CD4-positive, alpha-beta T cell (primary cell): ENCODE results near the gene RAP1GAP2. TPM values are rescaled to one million over a fixed set of nuclear protein-coding genes. Genes with fewer than 3 reads are reported as not detected.
"Not testable (repeated sequence)": the region's sequence is repeated elsewhere in the genome, so short reads cannot be mapped to it uniquely, and the experiment has no call there.

Experiments used
- ATAC-seq: fragments of 200-7000 bp; cut with Tn5 transposase; one replicate; pipeline ENCODE4 v1.10.0; 2022; ENCODE audit warnings: mild to moderate bottlenecking; ENCODE audit not compliant: poor library complexity
- CTCF ChIA-PET: fragments of 350-600 bp; sonication (Branson Sonifier 250); formaldehyde crosslinking; loops from one replicate; lab custom pipeline; 2021; ENCODE audit warnings: antibody characterized with exemption, inconsistent platforms; lab: Charles Lee
- POLR2A ChIA-PET: fragments of 350-600 bp; sonication (Branson Sonifier 250); formaldehyde crosslinking; loops from one replicate; lab custom pipeline; 2021; ENCODE audit warnings: antibody characterized with exemption, inconsistent platforms; lab: Charles Lee
- DNase-seq, 14 experiments: peaks; one replicate each; pipeline ENCODE4 v3.0.0-alpha.2; 2013 to 2020; ENCODE audit warnings: mixed read lengths in 2 of 14
- H3K27ac ChIP-seq, 2 donors: one replicate each; pipeline versions ENCODE4 v1.5.1 to v1.7.0; 2013; ENCODE audit warnings: low read length in 2 of 2, low read depth in 1 of 2, mild to moderate bottlenecking in 1 of 2
- H3K27me3 ChIP-seq, 2 experiments: 1 replicate in 1 of 2; 2 replicates in 1 of 2; pipeline versions ENCODE4 v1.6.1 to v1.7.0; 2013; ENCODE audit warnings: low read length in 2 of 2, control low read depth in 1 of 2, mild to moderate bottlenecking in 1 of 2, moderate library complexity in 1 of 2; ENCODE audit not compliant: insufficient read depth in 2 of 2, control insufficient read depth in 1 of 2
- H3K36me3 ChIP-seq: one replicate; pipeline ENCODE4 v1.6.1; 2013; ENCODE audit warnings: low read length, control low read depth; ENCODE audit not compliant: insufficient read depth
- H3K4me1 ChIP-seq: one replicate; pipeline ENCODE4 v1.6.1; 2013; ENCODE audit warnings: low read length, control low read depth; ENCODE audit not compliant: insufficient read depth
- H3K4me3 ChIP-seq: one replicate; pipeline ENCODE4 v1.5.1; 2013; ENCODE audit warnings: mild to moderate bottlenecking, low read length, moderate library complexity
- H3K9me3 ChIP-seq, 2 experiments: 1 replicate in 1 of 2; 2 replicates in 1 of 2; pipeline versions ENCODE4 v1.6.1 to v1.7.0; 2013; ENCODE audit warnings: low read length in 2 of 2, mild to moderate bottlenecking in 2 of 2, control low read depth in 1 of 2, moderate library complexity in 1 of 2; ENCODE audit not compliant: control insufficient read depth in 1 of 2, insufficient read depth in 1 of 2
- H3K27ac Mint-ChIP-seq: one replicate; pipeline ENCODE4 v1.8.0; 2020; ENCODE audit warnings: mixed read lengths
- H3K27me3 Mint-ChIP-seq: one replicate; pipeline ENCODE4 v1.8.0; 2021; ENCODE audit warnings: mixed read lengths
- H3K36me3 Mint-ChIP-seq: one replicate; pipeline ENCODE4 v1.8.0; 2021; ENCODE audit warnings: low read depth, mixed read lengths
- H3K4me1 Mint-ChIP-seq: one replicate; pipeline ENCODE4 v1.8.0; 2021; ENCODE audit warnings: low read depth, mixed read lengths
- H3K4me3 Mint-ChIP-seq: one replicate; pipeline ENCODE4 v1.8.0; 2020; ENCODE audit warnings: mild to moderate bottlenecking, mixed read lengths
- H3K9me3 Mint-ChIP-seq: one replicate; pipeline ENCODE4 v1.8.0; 2020; ENCODE audit warnings: mixed read lengths
- intact Hi-C, 2 experiments: fragments of 100-400 bp; cut with DNase I in 1 of 2; cut with micrococcal nuclease in 1 of 2; formaldehyde crosslinking; loops; one replicate each; pipeline versions ENCODE4 v1.15.1 to v1.9.0; 2023 to 2025; cut with DNase I, micrococcal nuclease
- total RNA-seq, 174 experiments: library from RNA in 2 of 174; stranded (reverse) in 2 of 174; gene quantifications; one replicate each; pipeline ENCODE4 v1.2.3 and lab custom pipeline; 2021 to 2026
- TF ChIP-seq, protein P1 (sequence below): fragments of 200-600 bp; IDR thresholded peaks from one replicate; pipeline ENCODE4 v1.8.0; 2022; ENCODE audit warnings: antibody characterized with exemption, mild to moderate bottlenecking

The RAP1GAP2 gene
- total RNA-seq, 2 experiments from 2014 or later: 46.3 to 49.7 TPM

GRCh38 chr17:2990396-2990795 lies 194.2 kb downstream of the RAP1GAP2 start:
- Mint-ChIP-seq H3K27ac (no peak overlapping the region), H3K4me3 (no peak overlapping the region), H3K36me3 (peaks cover 60% of the 10 kb centered on the region), H3K9me3 (no peaks in the 10 kb centered on the region), H3K27me3 (no peaks in the 10 kb centered on the region), H3K4me1 (no peaks in the 10 kb centered on the region)
- intact Hi-C loops: no loop called here
- DNase-seq (peak in 2 of 14 experiments; percentile 28 to 49), ATAC-seq (no peak)
- CTCF ChIA-PET: no interaction called here
- TF ChIP-seq, protein P1, sequence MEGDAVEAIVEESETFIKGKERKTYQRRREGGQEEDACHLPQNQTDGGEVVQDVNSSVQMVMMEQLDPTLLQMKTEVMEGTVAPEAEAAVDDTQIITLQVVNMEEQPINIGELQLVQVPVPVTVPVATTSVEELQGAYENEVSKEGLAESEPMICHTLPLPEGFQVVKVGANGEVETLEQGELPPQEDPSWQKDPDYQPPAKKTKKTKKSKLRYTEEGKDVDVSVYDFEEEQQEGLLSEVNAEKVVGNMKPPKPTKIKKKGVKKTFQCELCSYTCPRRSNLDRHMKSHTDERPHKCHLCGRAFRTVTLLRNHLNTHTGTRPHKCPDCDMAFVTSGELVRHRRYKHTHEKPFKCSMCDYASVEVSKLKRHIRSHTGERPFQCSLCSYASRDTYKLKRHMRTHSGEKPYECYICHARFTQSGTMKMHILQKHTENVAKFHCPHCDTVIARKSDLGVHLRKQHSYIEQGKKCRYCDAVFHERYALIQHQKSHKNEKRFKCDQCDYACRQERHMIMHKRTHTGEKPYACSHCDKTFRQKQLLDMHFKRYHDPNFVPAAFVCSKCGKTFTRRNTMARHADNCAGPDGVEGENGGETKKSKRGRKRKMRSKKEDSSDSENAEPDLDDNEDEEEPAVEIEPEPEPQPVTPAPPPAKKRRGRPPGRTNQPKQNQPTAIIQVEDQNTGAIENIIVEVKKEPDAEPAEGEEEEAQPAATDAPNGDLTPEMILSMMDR: no peak
- no peak overlapping the region for H3K27ac ChIP-seq
- H3K36me3 ChIP-seq: peaks cover 48% of the 10 kb centered on the region
- POLR2A ChIA-PET: no interaction called here
- no peaks in the 10 kb centered on the region for H3K9me3 ChIP-seq
- no peaks in the 10 kb centered on the region for H3K4me1 ChIP-seq
- no peaks in the 10 kb centered on the region for H3K27me3 ChIP-seq
- no peak overlapping the region for H3K4me3 ChIP-seq

DNA sequence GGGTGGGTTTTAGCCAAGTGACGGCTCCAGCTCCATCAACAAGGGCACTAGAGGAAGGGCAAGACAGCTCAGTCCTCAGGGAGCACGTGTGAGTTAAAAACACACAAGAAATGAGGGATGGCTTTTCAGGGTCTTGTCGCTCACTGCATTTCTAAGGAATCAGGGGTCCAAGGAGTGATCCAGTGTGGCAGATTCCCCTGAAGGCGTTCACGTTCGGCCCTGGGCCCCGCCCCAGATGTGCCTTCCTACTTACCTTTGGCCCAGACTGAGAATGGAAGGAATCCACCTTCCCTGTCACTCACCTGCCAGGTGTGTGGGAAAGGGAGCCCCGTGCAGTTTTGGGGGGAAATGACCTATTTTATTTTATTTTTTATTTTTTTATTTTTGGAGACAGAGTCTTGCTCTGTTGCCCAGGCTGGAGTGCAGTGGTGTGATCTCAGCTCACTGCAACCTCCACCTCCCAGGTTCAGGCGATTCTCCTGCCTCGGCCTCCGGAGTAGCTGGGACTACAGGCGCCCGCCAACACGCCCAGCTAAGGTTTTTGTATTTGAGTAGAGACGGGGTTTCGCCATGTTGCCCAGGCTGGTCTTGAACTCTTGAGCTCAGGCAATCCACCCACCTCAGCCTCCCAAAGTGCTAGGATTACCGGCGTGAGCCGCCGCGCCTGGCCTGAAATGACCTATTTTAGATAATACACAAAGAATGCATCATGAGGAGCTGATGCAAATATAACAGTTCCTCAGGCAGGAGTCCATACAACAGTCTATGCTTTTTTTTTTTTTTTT lies 195.3 kb downstream of the RAP1GAP2 start:
- H3K27ac ChIP-seq, H3K4me1 Mint-ChIP-seq, H3K27me3 ChIP-seq, H3K4me3 ChIP-seq, H3K27ac Mint-ChIP-seq, H3K27me3 Mint-ChIP-seq, CTCF ChIA-PET, ATAC-seq, POLR2A ChIA-PET, H3K4me1 ChIP-seq, H3K4me3 Mint-ChIP-seq, intact Hi-C loops, H3K9me3 Mint-ChIP-seq, H3K9me3 ChIP-seq: not testable (repeated sequence)
- peaks cover 50% of the 10 kb centered on the region for H3K36me3 Mint-ChIP-seq
- peak in 1 of 14 experiments; percentile 7 for DNase-seq
- peaks cover 48% of the 10 kb centered on the region for H3K36me3 ChIP-seq

- POLR2A ChIA-PET: no interaction called here
- intact Hi-C loops: no loop called here
- CTCF ChIA-PET: no interaction called here
These were observed 198.2 kb downstream of the RAP1GAP2 start for GRCh38 chr17:2994441-2994840.

More at GRCh38 chr17:2994441-2994840, 198.2 kb downstream of the RAP1GAP2 start:
- no peak for ATAC-seq
- no peak overlapping the region for H3K27ac ChIP-seq
- H3K27me3 Mint-ChIP-seq: no peaks in the 10 kb centered on the region
- no peaks in the 10 kb centered on the region for H3K9me3 Mint-ChIP-seq
- peak in 1 of 14 experiments; percentile 20 for DNase-seq
- TF ChIP-seq, protein P1: no peak
- no peaks in the 10 kb centered on the region for H3K9me3 ChIP-seq
- H3K4me1 ChIP-seq: no peaks in the 10 kb centered on the region
- no peak overlapping the region for H3K27ac Mint-ChIP-seq
- H3K4me1 Mint-ChIP-seq: no peaks in the 10 kb centered on the region
- H3K4me3 ChIP-seq: no peak overlapping the region
- H3K4me3 Mint-ChIP-seq: no peak overlapping the region
- no peaks in the 10 kb centered on the region for H3K27me3 ChIP-seq
- peaks cover 63% of the 10 kb centered on the region for H3K36me3 Mint-ChIP-seq
- H3K36me3 ChIP-seq: peaks cover 64% of the 10 kb centered on the region
